ENCODE results near the gene SLC15A3. TPM values are rescaled to one million over a fixed set of nuclear protein-coding genes. Genes with fewer than 3 reads are reported as not detected.

SLC15A3 gene
- total RNA-seq, 1 donor from 2014 or later = 66.3 TPM

DNA sequence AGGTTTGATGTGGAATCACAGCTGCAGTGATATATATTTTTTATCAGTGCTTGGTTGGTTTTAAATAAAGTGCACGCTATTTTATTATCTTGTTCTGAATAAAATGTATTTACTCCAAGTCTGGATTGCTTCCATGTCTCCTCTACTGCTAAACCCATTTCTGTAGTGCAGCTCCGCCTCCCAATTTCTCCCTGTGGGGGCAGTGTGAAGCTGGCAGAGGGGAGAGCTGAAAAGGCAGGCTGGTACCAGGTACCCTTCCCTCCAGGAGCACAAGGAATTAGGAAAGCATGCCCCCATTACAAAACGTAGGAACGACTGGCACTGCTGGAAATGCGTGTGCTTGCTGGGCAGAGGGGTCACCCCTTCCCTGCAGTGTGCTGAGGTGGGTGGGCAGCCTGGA is 28.6 kb downstream of the SLC15A3 start:
- Mint-ChIP-seq H3K27ac (ENCODE audit: unreplicated experiment) (no peak overlapping the region), H3K9me3 (ENCODE audit: unreplicated experiment) (peaks cover 1% of the 10 kb centered on the region), H3K27me3 (ENCODE audit: low read depth, unreplicated experiment) (no peaks in the 10 kb centered on the region), H3K36me3 (ENCODE audit: low read depth, unreplicated experiment) (peaks cover 24% of the 10 kb centered on the region), H3K4me3 (ENCODE audit: unreplicated experiment) (peak overlapping the region; percentile 57), H3K4me1 (ENCODE audit: low read depth, unreplicated experiment) (peaks cover 18% of the 10 kb centered on the region)
- H4K20me1 ChIP-seq (ENCODE audit: insufficient read depth, low read length) = peaks cover 42% of the 10 kb centered on the region
- H3K4me2 ChIP-seq (ENCODE audit: low read length) = no peak overlapping the region
- H3K27ac ChIP-seq (ENCODE audit: low read depth, low read length) = no peak overlapping the region
- H3K9ac ChIP-seq (ENCODE audit: low read length) = no peak overlapping the region
- peaks cover 32% of the 10 kb centered on the region for H3K4me1 ChIP-seq (ENCODE audit: insufficient read depth, low read length)
- H3K27me3 ChIP-seq (ENCODE audit: insufficient read depth, low read length) = no peaks in the 10 kb centered on the region
- no peak overlapping the region for H2AFZ ChIP-seq (ENCODE audit: low read depth, low read length)
- TF ChIP-seq EZH2 (IDR thresholded peaks at IDR 0.05; ENCODE audit: insufficient read depth, low read length) = no peak
- TF ChIP-seq, protein P1, sequence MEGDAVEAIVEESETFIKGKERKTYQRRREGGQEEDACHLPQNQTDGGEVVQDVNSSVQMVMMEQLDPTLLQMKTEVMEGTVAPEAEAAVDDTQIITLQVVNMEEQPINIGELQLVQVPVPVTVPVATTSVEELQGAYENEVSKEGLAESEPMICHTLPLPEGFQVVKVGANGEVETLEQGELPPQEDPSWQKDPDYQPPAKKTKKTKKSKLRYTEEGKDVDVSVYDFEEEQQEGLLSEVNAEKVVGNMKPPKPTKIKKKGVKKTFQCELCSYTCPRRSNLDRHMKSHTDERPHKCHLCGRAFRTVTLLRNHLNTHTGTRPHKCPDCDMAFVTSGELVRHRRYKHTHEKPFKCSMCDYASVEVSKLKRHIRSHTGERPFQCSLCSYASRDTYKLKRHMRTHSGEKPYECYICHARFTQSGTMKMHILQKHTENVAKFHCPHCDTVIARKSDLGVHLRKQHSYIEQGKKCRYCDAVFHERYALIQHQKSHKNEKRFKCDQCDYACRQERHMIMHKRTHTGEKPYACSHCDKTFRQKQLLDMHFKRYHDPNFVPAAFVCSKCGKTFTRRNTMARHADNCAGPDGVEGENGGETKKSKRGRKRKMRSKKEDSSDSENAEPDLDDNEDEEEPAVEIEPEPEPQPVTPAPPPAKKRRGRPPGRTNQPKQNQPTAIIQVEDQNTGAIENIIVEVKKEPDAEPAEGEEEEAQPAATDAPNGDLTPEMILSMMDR (IDR thresholded peaks at IDR 0.05; ENCODE audit: insufficient read depth, low read depth, low read length) = no peak
- H3K9me3 ChIP-seq (ENCODE audit: insufficient read depth, low read depth, low read length) = no peaks in the 10 kb centered on the region
- H3K4me3 ChIP-seq (ENCODE audit: insufficient read depth, low read depth, low read length) = no peak overlapping the region
- peaks cover 15% of the 10 kb centered on the region for H3K36me3 ChIP-seq (ENCODE audit: insufficient read depth, low read length)
- FAIRE-seq (no peak), DNase-seq (ENCODE audit: low read depth) (no peak)
- H3K79me2 ChIP-seq (ENCODE audit: insufficient read depth, low read length) = peaks cover 22% of the 10 kb centered on the region

DNA sequence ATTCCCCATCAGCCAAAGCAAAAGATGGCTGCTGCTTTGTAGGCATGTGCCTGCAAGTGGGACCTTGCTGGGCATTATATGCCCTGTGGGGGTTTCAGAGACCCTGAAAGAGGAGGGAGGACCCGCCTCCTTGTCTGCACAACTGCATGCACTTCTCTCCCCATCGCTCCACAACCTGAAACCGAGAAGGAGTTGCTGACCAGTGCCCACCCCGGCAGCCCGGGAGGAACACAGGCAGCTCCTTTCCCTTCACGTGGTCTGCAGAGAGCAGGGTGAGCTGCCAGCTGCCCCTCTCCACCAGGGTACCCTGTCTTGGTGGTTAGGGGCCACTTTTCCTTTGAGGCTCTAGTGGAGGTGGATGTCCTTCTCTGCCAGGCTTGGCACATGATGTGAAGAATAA is 29.1 kb downstream of the SLC15A3 start:
- H3K4me1 Mint-ChIP-seq (ENCODE audit: low read depth, unreplicated experiment) = peaks cover 18% of the 10 kb centered on the region
- no peak for DNase-seq (ENCODE audit: low read depth)
- peaks cover 26% of the 10 kb centered on the region for H3K79me2 ChIP-seq (ENCODE audit: insufficient read depth, low read length)
- no peaks in the 10 kb centered on the region for H3K27me3 ChIP-seq (ENCODE audit: insufficient read depth, low read length)
- H3K27ac Mint-ChIP-seq (ENCODE audit: unreplicated experiment) = no peak overlapping the region
- no peak overlapping the region for H3K9ac ChIP-seq (ENCODE audit: low read length)
- H3K4me3 ChIP-seq (ENCODE audit: insufficient read depth, low read depth, low read length) = no peak overlapping the region
- no peak overlapping the region for H3K4me2 ChIP-seq (ENCODE audit: low read length)
- no peak overlapping the region for H2AFZ ChIP-seq (ENCODE audit: low read depth, low read length)
- H3K4me1 ChIP-seq (ENCODE audit: insufficient read depth, low read length) = peaks cover 32% of the 10 kb centered on the region
- TF ChIP-seq, protein P1 (IDR thresholded peaks at IDR 0.05; ENCODE audit: insufficient read depth, low read depth, low read length) = no peak
- TF ChIP-seq EZH2 (IDR thresholded peaks at IDR 0.05; ENCODE audit: insufficient read depth, low read length) = no peak
- no peak overlapping the region for H3K4me3 Mint-ChIP-seq (ENCODE audit: unreplicated experiment)
- peaks cover 1% of the 10 kb centered on the region for H3K9me3 Mint-ChIP-seq (ENCODE audit: unreplicated experiment)
- H3K9me3 ChIP-seq (ENCODE audit: insufficient read depth, low read depth, low read length) = no peaks in the 10 kb centered on the region
- no peak overlapping the region for H3K27ac ChIP-seq (ENCODE audit: low read depth, low read length)
- peaks cover 24% of the 10 kb centered on the region for H3K36me3 Mint-ChIP-seq (ENCODE audit: low read depth, unreplicated experiment)
- H3K27me3 Mint-ChIP-seq (ENCODE audit: low read depth, unreplicated experiment) = no peaks in the 10 kb centered on the region
- peaks cover 15% of the 10 kb centered on the region for H3K36me3 ChIP-seq (ENCODE audit: insufficient read depth, low read length)
- peaks cover 44% of the 10 kb centered on the region for H4K20me1 ChIP-seq (ENCODE audit: insufficient read depth, low read length)
- no peak for FAIRE-seq

DNA sequence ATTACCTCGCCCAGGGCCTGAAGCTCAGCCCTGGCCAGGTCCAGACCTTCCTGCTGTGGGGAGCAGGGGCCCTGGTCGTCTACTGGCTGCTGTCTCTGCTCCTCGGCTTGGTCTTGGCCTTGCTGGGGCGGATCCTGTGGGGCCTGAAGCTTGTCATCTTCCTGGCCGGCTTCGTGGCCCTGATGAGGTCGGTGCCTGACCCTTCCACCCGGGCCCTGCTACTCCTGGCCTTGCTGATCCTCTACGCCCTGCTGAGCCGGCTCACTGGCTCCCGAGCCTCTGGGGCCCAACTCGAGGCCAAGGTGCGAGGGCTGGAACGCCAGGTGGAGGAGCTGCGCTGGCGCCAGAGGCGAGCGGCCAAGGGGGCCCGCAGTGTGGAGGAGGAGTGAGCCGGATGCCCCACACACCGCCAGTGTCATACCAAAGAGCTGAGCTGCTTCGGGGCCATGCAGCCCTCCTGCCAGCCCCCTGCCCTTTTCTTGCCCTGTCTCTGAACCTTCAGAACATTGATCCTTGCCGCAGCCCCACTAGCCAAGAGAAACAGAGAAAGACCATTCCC is 30.1 kb downstream of the SLC15A3 start:
- no peak overlapping the region for H3K9ac ChIP-seq (ENCODE audit: low read length)
- H3K4me3 ChIP-seq (ENCODE audit: insufficient read depth, low read depth, low read length) = no peak overlapping the region
- H3K4me1 Mint-ChIP-seq (ENCODE audit: low read depth, unreplicated experiment) = peaks cover 18% of the 10 kb centered on the region
- H3K79me2 ChIP-seq (ENCODE audit: insufficient read depth, low read length) = peaks cover 37% of the 10 kb centered on the region
- no peaks in the 10 kb centered on the region for H3K27me3 Mint-ChIP-seq (ENCODE audit: low read depth, unreplicated experiment)
- no peak overlapping the region for H2AFZ ChIP-seq (ENCODE audit: low read depth, low read length)
- H3K9me3 Mint-ChIP-seq (ENCODE audit: unreplicated experiment) = peaks cover 1% of the 10 kb centered on the region
- peaks cover 32% of the 10 kb centered on the region for H3K4me1 ChIP-seq (ENCODE audit: insufficient read depth, low read length)
- peaks cover 47% of the 10 kb centered on the region for H4K20me1 ChIP-seq (ENCODE audit: insufficient read depth, low read length)
- H3K27ac ChIP-seq (ENCODE audit: low read depth, low read length) = no peak overlapping the region
- H3K36me3 ChIP-seq (ENCODE audit: insufficient read depth, low read length) = peaks cover 15% of the 10 kb centered on the region
- no peaks in the 10 kb centered on the region for H3K27me3 ChIP-seq (ENCODE audit: insufficient read depth, low read length)
- H3K4me2 ChIP-seq (ENCODE audit: low read length) = no peak overlapping the region
- no peaks in the 10 kb centered on the region for H3K9me3 ChIP-seq (ENCODE audit: insufficient read depth, low read depth, low read length)
- H3K36me3 Mint-ChIP-seq (ENCODE audit: low read depth, unreplicated experiment) = peaks cover 20% of the 10 kb centered on the region
- no peak overlapping the region for H3K4me3 Mint-ChIP-seq (ENCODE audit: unreplicated experiment)
- DNase-seq (ENCODE audit: low read depth) = no peak
- no peak for TF ChIP-seq EZH2 (IDR thresholded peaks at IDR 0.05; ENCODE audit: insufficient read depth, low read length)
- TF ChIP-seq, protein P1 (IDR thresholded peaks at IDR 0.05; ENCODE audit: insufficient read depth, low read depth, low read length) = no peak
- H3K27ac Mint-ChIP-seq (ENCODE audit: unreplicated experiment) = no peak overlapping the region
- no peak for FAIRE-seq

Measured in astrocyte (in vitro differentiated cells and primary cell).